Measurements from ENCODE around the gene ANKDD1A.

ANKDD1A gene

DNA sequence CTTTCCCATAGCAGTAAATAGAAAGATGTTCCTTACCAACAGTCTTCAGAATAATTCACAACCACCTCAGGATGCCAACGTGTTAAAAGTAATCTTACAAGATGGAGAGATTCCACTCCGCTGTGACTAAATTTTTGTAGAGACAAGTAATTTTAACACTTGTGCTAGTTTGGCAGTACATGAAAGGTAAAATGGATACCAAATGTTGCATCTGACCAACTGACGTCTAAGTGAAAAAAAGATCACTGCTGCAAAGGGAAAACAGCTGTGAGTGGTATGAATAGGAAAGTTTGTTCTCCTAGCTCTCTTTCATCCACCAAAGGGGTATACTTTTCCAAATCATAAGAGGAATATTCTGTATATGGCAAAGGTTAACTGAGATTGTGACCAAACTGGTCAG is 75.4 kb downstream of the ANKDD1A start:
- no peaks in the 10 kb centered on the region for H3K27me3 ChIP-seq (ENCODE audit: insufficient read depth, insufficient read length)
- H3K4me1 ChIP-seq (ENCODE audit: insufficient read depth, insufficient read length): no peaks in the 10 kb centered on the region
- no peaks in the 10 kb centered on the region for H3K9me3 ChIP-seq (ENCODE audit: insufficient read depth, low read length)
- H3K36me3 ChIP-seq (ENCODE audit: insufficient read depth, insufficient read length, low read length): peaks cover 17% of the 10 kb centered on the region
- no peak for DNase-seq (ENCODE audit: low read depth, low spot score)
- H3K4me3 ChIP-seq (ENCODE audit: insufficient read length, low read depth): no peak overlapping the region
- no peak overlapping the region for H3K9ac ChIP-seq (ENCODE audit: insufficient read length, low read depth)
- TF ChIP-seq SUZ12 (IDR thresholded peaks at IDR 0.05; ENCODE audit: extremely low read depth, insufficient read depth, insufficient read length): no peak
- TF ChIP-seq YY1 (IDR thresholded peaks at IDR 0.05; ENCODE audit: insufficient read depth, insufficient read length): no peak
- no peak for TF ChIP-seq ZNF274 (IDR thresholded peaks at IDR 0.05; ENCODE audit: low read depth, low read length)

- DNase-seq (ENCODE audit: low read depth, low spot score): peak; percentile 82
- Histone ChIP-seq H3K4me3 (ENCODE audit: insufficient read length, low read depth) (peak within 1 kb of the TSS; percentile 95), H3K27me3 (ENCODE audit: insufficient read depth, insufficient read length) (no peaks in the 10 kb centered on the region)
Observed at GRCh38 chr15:64989416-64990167, 77.9 kb downstream of the ANKDD1A start, which contains the start of gene SPG21. TSS of gene SPG21 (minus strand) at chr15:64989914. CDS start at chr15:64983569, 6,345 bp downstream.

GRCh38 chr15:64990168-64990470 is 78.4 kb downstream of the ANKDD1A start:
- no peak for TF ChIP-seq SUZ12 (IDR thresholded peaks at IDR 0.05; ENCODE audit: extremely low read depth, insufficient read depth, insufficient read length)
- no peak for TF ChIP-seq ZNF274 (IDR thresholded peaks at IDR 0.05; ENCODE audit: low read depth, low read length)
- no peak for TF ChIP-seq YY1 (IDR thresholded peaks at IDR 0.05; ENCODE audit: insufficient read depth, insufficient read length)
- Histone ChIP-seq H3K36me3 (ENCODE audit: insufficient read depth, insufficient read length, low read length) (peaks cover 5% of the 10 kb centered on the region), H3K4me1 (ENCODE audit: insufficient read depth, insufficient read length) (no peaks in the 10 kb centered on the region), H3K27me3 (ENCODE audit: insufficient read depth, insufficient read length) (no peaks in the 10 kb centered on the region), H3K4me3 (ENCODE audit: insufficient read length, low read depth) (peak overlapping the region; percentile 95), H3K9ac (ENCODE audit: insufficient read length, low read depth) (peak overlapping the region; percentile 96), H3K9me3 (ENCODE audit: insufficient read depth, low read length) (no peaks in the 10 kb centered on the region)
- DNase-seq (ENCODE audit: low read depth, low spot score): no peak

More at GRCh38 chr15:64989416-64990167, 77.9 kb downstream of the ANKDD1A start, which contains the start of gene SPG21:
- H3K36me3 ChIP-seq (ENCODE audit: insufficient read depth, insufficient read length, low read length): peaks cover 5% of the 10 kb centered on the region
- H3K9me3 ChIP-seq (ENCODE audit: insufficient read depth, low read length): no peaks in the 10 kb centered on the region
- H3K9ac ChIP-seq (ENCODE audit: insufficient read length, low read depth): peak within 1 kb of the TSS; percentile 96
- no peaks in the 10 kb centered on the region for H3K4me1 ChIP-seq (ENCODE audit: insufficient read depth, insufficient read length)
- TF ChIP-seq SUZ12 (IDR thresholded peaks at IDR 0.05; ENCODE audit: extremely low read depth, insufficient read depth, insufficient read length): no peak
- TF ChIP-seq ZNF274 (IDR thresholded peaks at IDR 0.05; ENCODE audit: low read depth, low read length): no peak
- TF ChIP-seq YY1 (IDR thresholded peaks at IDR 0.05; ENCODE audit: insufficient read depth, insufficient read length): no peak

DNA sequence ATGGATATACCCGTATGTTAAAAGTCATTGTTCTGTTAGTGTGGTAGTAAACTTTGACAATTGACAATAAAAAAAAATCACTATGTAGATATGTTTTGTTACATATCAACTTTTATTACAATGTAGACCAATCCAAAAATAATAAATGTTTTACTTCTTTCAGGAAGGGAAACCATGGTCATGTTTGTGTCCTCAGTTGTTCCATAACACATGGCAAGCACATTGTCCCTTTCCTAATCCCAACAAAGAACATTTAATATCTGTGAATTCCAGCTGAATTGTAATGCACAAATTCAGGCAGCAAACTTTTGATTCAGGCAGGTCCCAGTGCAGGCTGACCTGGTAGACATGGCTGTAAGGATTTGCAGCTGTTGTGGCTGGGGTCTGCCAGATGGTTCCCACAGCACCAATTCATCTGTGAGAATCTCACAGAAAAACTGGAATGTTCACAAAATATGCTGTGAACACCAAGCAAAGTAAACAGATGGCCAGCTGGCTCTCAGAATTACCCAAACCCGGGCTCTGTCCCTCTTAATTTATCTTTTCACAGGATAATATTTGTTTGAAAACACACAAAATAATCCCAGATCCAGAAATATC is 79.9 kb downstream of the ANKDD1A start:
- H3K27me3 ChIP-seq (ENCODE audit: insufficient read depth, insufficient read length): no peaks in the 10 kb centered on the region
- DNase-seq (ENCODE audit: low read depth, low spot score): no peak
- no peaks in the 10 kb centered on the region for H3K4me1 ChIP-seq (ENCODE audit: insufficient read depth, insufficient read length)
- TF ChIP-seq ZNF274 (IDR thresholded peaks at IDR 0.05; ENCODE audit: low read depth, low read length) (no peak), SUZ12 (IDR thresholded peaks at IDR 0.05; ENCODE audit: extremely low read depth, insufficient read depth, insufficient read length) (no peak), YY1 (IDR thresholded peaks at IDR 0.05; ENCODE audit: insufficient read depth, insufficient read length) (no peak)
- peaks cover 5% of the 10 kb centered on the region for H3K36me3 ChIP-seq (ENCODE audit: insufficient read depth, insufficient read length, low read length)
- no peak overlapping the region for H3K4me3 ChIP-seq (ENCODE audit: insufficient read length, low read depth)
- H3K9ac ChIP-seq (ENCODE audit: insufficient read length, low read depth): no peak overlapping the region
- no peaks in the 10 kb centered on the region for H3K9me3 ChIP-seq (ENCODE audit: insufficient read depth, low read length)

DNA sequence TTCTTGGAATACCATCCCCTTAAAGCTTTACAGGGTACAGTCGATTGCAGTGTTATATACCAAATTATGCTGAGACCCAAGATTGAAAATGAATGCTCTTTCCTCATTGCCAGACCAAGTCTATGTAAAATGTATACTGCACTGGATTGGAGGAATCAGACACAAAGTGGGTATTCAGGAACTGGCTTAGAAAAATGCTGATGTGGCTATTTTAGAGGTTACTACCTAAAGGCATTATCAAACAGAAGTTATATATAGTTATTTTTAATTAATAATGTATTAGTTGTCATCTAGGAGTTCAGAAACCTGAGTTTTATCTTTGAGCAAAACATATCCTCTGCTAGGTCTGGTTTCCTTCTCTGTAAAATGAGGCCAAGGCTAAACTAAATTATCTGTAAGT is 81.6 kb downstream of the ANKDD1A start:
- no peaks in the 10 kb centered on the region for H3K9me3 ChIP-seq (ENCODE audit: insufficient read depth, low read length)
- no peak overlapping the region for H3K9ac ChIP-seq (ENCODE audit: insufficient read length, low read depth)
- TF ChIP-seq ZNF274 (IDR thresholded peaks at IDR 0.05; ENCODE audit: low read depth, low read length): no peak
- TF ChIP-seq YY1 (IDR thresholded peaks at IDR 0.05; ENCODE audit: insufficient read depth, insufficient read length): no peak
- no peak for TF ChIP-seq SUZ12 (IDR thresholded peaks at IDR 0.05; ENCODE audit: extremely low read depth, insufficient read depth, insufficient read length)
- no peak for DNase-seq (ENCODE audit: low read depth, low spot score)
- no peaks in the 10 kb centered on the region for H3K4me1 ChIP-seq (ENCODE audit: insufficient read depth, insufficient read length)
- H3K27me3 ChIP-seq (ENCODE audit: insufficient read depth, insufficient read length): no peaks in the 10 kb centered on the region
- no peak overlapping the region for H3K4me3 ChIP-seq (ENCODE audit: insufficient read length, low read depth)
- no peaks in the 10 kb centered on the region for H3K36me3 ChIP-seq (ENCODE audit: insufficient read depth, insufficient read length, low read length)

- Histone ChIP-seq H3K27me3 (ENCODE audit: insufficient read depth, insufficient read length) (no peaks in the 10 kb centered on the region), H3K4me3 (ENCODE audit: insufficient read length, low read depth) (no peak overlapping the region), H3K4me1 (ENCODE audit: insufficient read depth, insufficient read length) (no peaks in the 10 kb centered on the region), H3K36me3 (ENCODE audit: insufficient read depth, insufficient read length, low read length) (peaks cover 11% of the 10 kb centered on the region), H3K9ac (ENCODE audit: insufficient read length, low read depth) (no peak overlapping the region), H3K9me3 (ENCODE audit: insufficient read depth, low read length) (no peaks in the 10 kb centered on the region)
- DNase-seq (ENCODE audit: low read depth, low spot score): no peak
- TF ChIP-seq YY1 (IDR thresholded peaks at IDR 0.05; ENCODE audit: insufficient read depth, insufficient read length) (no peak), SUZ12 (IDR thresholded peaks at IDR 0.05; ENCODE audit: extremely low read depth, insufficient read depth, insufficient read length) (no peak), ZNF274 (IDR thresholded peaks at IDR 0.05; ENCODE audit: low read depth, low read length) (no peak)
Observed at GRCh38 chr15:64997066-64997465, 85.4 kb downstream of the ANKDD1A start.

GRCh38 chr15:64997745-64998375 is 86.2 kb downstream of the ANKDD1A start:
- Histone ChIP-seq H3K9me3 (ENCODE audit: insufficient read depth, low read length) (no peaks in the 10 kb centered on the region), H3K27me3 (ENCODE audit: insufficient read depth, insufficient read length) (no peaks in the 10 kb centered on the region), H3K4me1 (ENCODE audit: insufficient read depth, insufficient read length) (no peaks in the 10 kb centered on the region), H3K36me3 (ENCODE audit: insufficient read depth, insufficient read length, low read length) (peaks cover 12% of the 10 kb centered on the region), H3K9ac (ENCODE audit: insufficient read length, low read depth) (no peak overlapping the region), H3K4me3 (ENCODE audit: insufficient read length, low read depth) (no peak overlapping the region)
- DNase-seq (ENCODE audit: low read depth, low spot score): no peak
- TF ChIP-seq SUZ12 (IDR thresholded peaks at IDR 0.05; ENCODE audit: extremely low read depth, insufficient read depth, insufficient read length) (no peak), ZNF274 (IDR thresholded peaks at IDR 0.05; ENCODE audit: low read depth, low read length) (no peak), YY1 (IDR thresholded peaks at IDR 0.05; ENCODE audit: insufficient read depth, insufficient read length) (no peak)

Measured in NT2/D1 (cell line).